NCI-H1694 (cell line): Measurements from ENCODE around the gene CCDC154.

Experiments used
- DNase-seq: peaks from one replicate; lab custom pipeline; 2025; lab: John Stamatoyannopoulos, UW

Gene CCDC154

DNA sequence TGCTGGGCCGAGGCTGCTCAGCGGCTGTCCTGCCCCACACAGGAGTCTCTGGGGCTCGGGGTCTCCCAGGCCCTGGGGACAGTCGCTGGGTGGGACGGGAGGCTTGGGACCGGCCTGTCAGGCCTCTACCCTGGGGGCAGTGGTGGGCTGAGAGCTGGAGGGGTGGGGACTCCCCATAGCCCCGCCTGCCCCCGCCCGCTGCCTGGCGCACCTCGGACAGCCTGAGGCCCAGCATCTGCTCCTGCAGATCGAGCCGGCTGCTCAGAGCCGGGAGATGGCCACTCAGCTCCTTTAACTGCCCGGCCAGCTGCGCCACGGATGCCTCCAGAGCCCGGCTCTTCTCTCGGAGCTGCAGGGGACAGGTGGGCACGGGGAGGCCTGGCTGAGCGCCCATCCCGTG lies 6.8 kb downstream of the CCDC154 start:
- DNase-seq: no peak

DNA sequence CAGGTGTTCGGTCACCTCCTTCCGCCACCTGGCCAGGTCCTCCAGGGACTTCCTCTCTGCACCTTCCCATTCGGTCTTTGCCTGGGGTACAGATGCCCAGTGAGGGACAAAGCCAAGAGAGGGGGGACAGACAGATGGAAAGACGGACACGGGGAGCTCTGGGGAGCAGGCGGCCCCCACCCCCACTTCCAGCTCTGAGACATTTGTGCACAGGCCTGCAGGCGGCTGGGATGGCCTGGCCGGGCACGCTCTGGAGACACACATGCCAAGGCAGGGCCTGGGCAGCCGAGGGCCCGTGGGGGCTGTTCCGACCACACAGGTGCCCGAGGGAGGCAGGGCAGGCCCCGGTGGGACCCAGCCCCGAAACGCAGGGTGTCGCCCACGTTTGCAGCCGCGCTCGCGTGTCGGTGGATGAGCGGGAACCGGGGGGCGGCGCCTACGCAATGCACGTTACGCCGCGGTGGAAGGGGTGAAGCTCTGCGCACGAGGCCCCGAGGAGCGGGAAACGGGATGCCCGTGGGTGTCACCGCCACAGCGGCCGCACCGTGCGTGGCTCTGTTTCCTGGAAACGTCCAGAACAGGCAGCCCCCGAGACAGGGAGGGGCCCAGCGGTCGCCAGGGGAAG lies 7.5 kb downstream of the CCDC154 start:
- DNase-seq: no peak

- no peak for DNase-seq
Observed at GRCh38 chr16:1435921-1436697, 8.2 kb downstream of the CCDC154 start.

DNA sequence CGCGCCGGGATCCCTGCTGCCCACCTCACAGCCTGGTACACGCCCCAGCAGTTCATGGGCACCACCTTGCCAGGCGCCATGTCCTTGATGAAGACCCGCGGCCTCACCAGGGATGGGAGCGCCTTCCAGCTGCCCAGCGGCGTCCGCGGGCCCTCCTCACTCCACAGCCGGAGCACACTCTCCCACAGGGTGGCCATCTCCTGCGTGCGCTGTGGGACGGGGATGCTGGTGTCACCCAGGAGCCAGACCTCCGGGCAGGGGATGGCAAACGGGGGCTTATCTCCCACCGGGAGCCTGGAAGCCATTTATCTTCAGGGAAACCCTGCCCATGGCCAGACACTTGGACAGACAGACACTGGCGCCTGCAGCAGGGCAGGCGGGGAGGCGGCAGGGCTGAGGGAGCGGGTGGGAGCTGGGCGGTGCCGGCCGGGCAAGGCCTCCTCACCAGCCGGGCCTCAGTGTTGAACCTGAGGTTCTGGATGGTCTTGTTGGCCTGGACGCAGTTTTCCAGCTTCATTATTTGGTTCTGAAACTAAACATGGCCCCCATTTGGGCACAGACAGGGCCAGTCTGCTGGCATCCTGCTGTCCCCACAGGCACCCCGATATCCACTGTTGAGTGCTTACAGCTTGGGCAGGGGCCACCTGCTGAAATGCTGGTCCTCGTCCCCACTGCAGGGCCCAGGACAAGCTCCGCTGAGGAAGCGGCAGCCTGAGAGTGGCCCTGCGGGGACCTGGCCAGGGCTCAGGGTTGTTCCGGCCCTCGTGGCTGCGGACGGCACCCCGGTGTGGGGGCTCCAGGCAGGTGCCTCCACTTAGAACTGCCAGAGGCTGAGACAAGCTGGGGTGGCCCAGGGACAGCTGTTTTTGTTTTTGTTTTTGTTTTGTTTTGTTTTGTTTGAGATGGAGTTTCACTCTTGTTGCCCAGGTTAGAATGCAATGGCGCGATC lies 9.4 kb downstream of the CCDC154 start:
- DNase-seq: no peak

DNA sequence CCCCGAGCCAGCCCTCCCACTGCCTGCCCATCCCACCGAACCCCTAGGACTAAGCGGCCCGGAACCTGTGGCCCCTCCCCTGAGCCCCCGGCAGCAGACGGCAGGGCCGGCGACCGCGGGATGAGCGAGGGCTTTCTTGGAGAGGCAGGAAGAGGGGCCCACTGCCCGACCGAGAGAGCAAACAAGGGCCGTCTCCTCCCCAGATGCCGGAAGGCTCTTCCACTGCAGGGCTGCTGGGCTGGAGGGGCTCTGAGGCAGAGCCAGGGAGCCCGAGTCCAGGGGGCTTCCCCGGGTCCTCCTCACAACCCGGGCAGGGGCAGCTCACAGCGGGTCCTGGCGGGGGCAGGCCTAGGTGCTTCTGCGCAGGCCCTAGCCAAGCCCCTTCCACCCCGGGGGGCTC lies 10.6 kb downstream of the CCDC154 start:
- DNase-seq: no peak

GRCh38 chr16:1433263-1433560 lies 11.1 kb downstream of the CCDC154 start:
- no peak for DNase-seq

GRCh38 chr16:1432388-1433262 lies 11.7 kb downstream of the CCDC154 start:
- no peak for DNase-seq

- DNase-seq: no peak
Observed at GRCh38 chr16:1431497-1432270, 12.7 kb downstream of the CCDC154 start.

- DNase-seq: peak; percentile 24
Observed at GRCh38 chr16:1430759-1431496, 13.4 kb downstream of the CCDC154 start, which contains the start of gene PERCC1. PERCC1 (plus strand) TSS chr16:1431078; CDS start chr16:1432594, 1,516 bp downstream.

DNA sequence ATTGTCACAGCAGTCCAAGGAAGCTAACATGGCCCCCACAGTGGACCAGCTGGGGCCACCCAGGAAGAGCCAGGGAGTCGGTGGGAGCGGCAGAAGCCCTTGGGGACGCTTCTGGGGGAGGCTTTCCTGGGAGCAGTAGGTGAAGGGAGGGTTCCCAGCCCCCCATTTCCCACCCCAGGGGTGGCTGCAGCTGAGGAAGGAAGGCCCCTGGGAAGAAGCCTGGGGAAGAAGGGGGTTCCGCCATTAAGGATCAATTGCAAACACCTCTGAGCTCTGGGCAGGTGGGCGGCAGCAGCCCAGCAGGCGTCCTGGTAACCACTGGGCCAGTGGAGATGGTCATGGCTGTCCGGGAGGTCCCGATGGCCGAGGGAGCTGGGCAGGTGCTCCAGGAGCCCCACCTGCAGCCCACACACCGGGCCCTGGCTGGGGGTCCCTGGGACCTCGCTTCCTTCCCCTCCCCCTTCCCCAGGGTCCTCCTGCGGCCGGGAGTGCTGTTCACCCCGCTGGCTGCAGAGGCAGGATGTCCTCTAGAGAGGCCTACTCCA lies 14.1 kb downstream of the CCDC154 start:
- no peak for DNase-seq

DNA sequence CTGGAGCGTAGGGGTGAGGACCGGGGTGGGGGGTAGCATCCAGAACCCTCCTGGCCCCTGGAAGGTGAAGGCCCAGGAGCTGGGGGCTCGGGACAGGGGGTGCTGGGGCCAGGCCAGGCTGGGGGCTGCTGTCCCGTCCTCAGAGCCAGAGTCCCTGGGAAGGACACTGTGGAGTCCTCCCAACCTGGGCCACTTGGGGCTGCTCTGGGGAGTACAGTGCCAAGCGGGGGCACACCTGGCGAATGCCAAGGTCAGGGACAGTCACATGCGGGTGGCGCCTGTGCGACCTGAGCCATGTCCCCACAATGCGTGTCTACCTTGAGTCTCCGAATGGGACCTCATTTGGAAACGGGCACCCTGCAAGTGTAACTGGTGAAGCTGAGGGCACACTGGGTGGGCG lies 14.7 kb downstream of the CCDC154 start:
- DNase-seq: no peak

- no peak for DNase-seq
Observed at GRCh38 chr16:1429012-1429411, 15.3 kb downstream of the CCDC154 start.

GRCh38 chr16:1428511-1428910 lies 15.8 kb downstream of the CCDC154 start:
- DNase-seq: no peak

GRCh38 chr16:1427473-1428461 lies 16.6 kb downstream of the CCDC154 start:
- no peak for DNase-seq

- no peak for DNase-seq
Observed at GRCh38 chr16:1426734-1427471, 17.5 kb downstream of the CCDC154 start.

DNA sequence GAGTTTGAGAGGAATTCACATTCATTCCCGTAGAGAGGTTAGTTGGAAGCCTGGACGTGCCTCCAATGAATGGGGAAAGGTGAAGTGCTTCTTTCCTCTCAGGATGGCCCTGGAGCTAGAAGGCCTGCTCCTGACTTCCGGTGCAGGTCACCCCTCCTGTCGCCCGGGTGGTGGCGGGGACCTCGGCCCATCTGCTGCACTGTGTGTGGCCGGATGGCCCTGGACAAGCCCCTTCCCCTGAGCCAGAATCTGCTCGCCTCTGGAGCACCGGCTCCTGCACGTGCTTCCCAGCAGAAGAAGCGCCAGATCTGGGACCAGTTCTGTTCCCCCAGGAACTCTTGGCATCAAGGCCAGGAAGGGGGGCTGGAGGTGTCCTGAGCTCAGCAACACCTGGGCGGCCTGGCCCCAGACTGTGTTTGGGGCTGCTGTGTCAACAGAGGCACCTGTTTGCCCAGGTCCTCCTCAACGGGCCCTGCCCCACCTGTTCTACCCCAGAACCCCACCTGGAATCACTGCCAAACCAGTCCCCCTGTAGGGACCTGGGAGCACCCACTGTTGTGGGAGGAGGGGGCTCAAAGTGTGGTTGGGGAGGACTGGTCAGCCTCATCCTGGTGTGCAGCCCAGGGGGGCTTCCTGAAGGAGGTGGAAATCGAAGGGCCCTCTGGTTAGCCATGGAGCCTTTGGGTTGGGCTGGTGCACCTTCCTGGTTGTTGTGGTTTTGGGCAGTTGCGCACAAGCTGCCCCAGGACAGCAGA lies 18.6 kb downstream of the CCDC154 start:
- no peak for DNase-seq

- DNase-seq: no peak
Observed at GRCh38 chr16:1424028-1424427, 20.3 kb downstream of the CCDC154 start.
